Endometrium (tissue), 2 donors: ENCODE measurements around the gene NEK6.

Experiments used
- FAIRE-seq: peaks from 2 replicates; lab custom pipeline; 2012; peaks lifted over from hg19 to GRCh38; lab: Jason Lieb, UNC
- donor health status: control.
- donor health status: control.

The NEK6 gene

GRCh38 chr9:124279531-124280175 is 21.9 kb downstream of the NEK6 start:
- FAIRE-seq: no peak

DNA sequence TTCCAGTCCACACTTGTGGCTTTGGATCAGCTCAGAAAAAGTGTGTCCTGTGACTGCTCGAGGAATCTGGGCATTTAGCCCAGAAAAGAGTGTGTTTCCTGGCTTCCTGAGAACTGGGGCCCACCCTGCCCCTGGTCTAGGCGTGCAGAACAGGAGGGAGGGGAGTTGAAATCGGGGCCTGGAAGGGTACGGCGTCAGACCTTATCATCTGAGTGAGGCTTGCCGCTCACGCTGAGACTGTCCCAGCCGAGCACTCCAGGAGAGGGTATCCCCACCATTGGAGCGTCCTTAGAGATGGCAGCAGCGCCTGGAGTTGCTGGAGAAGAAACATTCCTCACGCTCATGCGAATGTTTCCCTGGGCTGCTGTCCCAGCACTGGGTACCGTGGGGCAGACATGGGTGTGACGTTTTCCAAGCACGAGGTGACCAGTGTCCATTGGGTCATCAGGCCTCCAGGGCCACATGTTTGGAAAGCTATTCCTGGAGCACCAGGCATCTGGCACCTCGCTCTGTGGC is 22.5 kb downstream of the NEK6 start:
- no peak for FAIRE-seq

- FAIRE-seq: no peak
These were observed 24.2 kb downstream of the NEK6 start for GRCh38 chr9:124281931-124282371.

GRCh38 chr9:124282442-124283227 is 24.9 kb downstream of the NEK6 start:
- FAIRE-seq: no peak

GRCh38 chr9:124283228-124283814 is 25.6 kb downstream of the NEK6 start:
- no peak for FAIRE-seq

- FAIRE-seq: no peak
These were observed 26.6 kb downstream of the NEK6 start for GRCh38 chr9:124284237-124284831.

DNA sequence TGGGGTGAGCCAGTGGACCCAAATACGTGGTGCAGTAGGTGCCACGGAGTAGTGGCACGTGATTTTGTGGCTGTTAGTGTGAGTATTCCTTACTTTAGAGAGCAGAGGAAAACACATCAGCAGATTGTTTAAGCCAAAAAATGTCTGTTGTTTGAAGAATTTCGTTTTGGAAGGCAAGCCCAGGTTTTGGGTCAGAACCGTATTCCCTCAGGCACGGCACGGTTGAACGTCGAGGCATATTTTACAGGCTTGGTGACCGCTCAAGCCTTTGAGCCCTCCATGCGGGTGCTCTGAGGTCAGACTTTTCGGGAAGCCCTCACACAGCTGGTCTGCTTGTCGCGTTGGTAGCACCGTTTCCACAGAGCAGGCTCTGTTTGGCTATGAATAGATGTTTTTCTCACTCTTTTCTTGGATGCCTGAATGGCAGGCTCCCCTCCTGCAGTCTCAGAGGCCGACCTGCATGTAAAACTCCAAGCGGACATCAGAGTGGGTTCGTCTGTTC is 27.2 kb downstream of the NEK6 start:
- FAIRE-seq: no peak

DNA sequence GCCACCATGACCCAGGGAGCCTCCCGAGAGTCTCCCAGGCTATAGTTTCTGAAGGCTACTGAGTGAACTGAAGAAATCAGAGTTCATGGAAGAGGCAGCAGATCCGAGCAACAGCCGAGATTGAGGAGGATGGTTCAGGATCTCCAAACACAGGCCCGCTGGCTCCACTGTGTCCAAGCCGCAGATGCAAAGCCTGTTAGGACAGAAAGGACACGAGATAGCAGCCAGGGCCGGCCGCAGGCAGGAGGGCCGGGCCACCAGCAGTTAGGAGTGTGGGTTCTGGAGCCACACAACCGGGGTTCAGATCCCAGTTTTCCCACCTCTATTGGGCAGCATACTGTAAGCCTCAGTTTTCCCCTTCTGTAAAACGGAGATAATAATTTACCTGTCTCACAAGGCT is 27.7 kb downstream of the NEK6 start:
- FAIRE-seq: no peak

DNA sequence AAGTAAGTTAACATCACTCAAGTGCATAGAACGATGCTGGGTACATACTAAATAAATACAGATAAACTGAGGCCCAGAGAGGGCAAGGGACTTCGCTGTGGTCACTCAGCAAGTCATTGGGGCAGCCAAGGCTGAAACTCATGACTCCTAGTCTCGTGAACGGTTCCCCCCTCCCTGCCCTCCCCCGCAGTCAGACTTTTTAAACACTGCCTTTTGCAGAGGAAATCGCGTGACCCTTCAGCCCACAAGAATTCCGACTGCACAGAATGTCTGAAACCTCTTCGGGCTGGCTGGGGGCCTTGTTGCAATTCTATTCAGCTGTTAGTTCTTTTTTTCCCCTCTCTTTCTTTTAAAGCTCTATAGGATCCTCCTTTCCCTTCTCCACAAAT is 28.1 kb downstream of the NEK6 start:
- FAIRE-seq: no peak

GRCh38 chr9:124286292-124286931 is 28.7 kb downstream of the NEK6 start:
- no peak for FAIRE-seq

- no peak for FAIRE-seq
These were observed 32.4 kb downstream of the NEK6 start for GRCh38 chr9:124290053-124290591.

DNA sequence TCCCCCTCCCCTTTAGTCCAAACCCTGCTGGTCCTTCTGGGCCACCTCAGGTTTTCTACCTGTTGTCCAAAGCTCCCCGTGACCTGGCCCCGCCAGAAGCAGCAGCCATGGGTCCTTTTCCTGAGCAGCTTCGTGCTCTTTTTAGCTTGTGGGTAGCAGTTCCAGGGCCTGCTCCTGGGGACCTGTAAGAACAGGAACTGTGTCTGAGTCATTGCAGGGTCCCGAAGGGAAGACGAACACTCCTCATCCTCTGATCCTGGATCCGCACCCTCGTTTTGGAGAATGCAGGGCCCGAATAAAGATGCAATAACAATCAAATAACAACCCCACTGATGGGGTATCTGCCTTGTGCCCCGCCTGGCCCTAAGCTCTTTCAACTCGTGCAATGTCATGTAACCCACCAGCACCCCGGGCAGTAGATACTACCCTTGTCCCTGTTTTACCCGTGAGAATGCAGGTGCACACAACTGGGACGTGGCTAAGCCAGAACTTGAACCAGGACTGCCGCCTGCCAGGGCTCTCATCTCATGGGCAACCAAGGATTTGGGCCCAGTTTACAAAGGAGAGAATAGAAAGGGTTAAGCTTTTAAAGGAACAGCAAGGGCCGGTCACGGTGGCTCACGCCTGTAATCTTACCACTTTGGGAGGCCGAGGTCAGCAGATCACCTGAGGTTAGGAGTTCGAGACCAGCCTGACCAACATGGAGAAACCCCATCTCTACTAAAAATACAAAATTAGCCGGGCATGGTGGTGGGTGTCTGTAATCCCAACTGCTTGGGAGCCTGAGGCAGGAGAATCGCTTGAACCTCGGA is 33.2 kb downstream of the NEK6 start:
- no peak for FAIRE-seq

DNA sequence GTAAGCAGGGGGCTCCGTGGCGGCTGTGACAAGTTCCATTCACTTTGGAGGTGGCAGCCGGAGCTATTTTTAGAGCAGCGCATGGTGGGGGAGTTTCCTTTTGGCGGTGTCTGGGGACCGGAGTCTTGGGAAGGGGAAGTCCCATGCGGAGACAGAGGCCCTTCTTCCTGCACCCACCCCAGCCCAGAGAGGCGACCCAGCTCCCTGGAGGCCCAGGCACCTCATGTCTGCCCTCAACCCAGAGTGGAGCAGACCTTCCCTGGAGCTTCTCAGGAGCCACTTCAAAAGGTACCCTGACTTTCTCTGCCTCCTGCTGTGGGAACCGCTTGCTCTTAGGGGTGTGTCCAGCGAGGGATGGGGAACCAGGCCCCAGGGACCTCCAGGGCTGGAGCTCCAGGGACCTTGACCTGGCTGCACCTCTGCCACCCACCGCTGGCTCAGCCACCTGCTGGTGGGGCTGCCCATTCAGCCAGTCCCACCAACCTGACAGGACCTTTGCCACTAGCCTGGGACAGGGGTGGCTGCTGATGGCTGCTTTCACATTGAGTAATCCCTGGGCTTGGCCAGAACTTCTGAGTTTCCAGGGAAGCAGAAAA is 34.1 kb downstream of the NEK6 start:
- no peak for FAIRE-seq

DNA sequence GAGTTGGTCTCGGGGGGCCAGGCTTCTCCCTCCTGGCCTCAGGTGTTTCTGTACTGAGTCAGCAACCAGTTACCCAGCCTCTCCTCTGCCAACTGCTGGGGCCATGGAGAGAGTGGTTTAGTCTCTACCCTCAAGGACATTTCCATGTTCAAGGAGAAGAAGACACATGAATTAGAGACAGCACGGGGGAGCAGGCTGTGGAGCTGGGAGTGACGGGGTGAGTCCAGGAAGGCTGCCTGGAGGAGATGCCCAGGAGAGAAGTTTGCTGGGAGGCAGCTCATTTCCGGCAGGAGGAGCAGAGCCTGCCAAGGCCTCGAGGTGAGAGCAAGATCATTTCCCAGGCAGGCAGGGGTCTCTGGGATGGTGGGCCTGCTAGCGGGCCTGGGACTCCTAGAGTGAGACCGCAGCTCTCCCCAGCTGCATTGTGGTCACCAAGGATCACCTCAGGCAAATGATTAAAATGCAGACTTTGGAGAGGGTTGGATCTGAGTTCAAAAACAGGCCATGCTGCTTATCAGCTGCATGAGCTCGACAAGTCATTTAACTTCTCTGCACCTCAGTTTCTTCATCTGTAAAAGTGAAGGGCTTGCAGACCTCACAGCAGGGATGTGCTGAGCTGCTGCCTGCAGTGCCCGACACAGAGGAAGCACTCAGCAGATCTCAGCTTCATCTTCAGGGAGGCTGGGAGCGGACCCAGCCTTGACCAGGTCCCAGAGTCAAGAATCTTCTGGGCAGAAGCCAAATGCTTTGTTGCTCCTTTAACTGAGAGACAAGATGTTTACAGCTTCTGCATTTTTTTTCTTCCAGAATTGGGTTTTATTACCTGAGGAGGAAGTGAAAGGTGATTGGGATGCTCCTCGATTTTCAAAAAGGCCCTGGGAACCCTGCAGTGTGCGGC is 35.2 kb downstream of the NEK6 start:
- FAIRE-seq: no peak

GRCh38 chr9:124293718-124294506 is 36.2 kb downstream of the NEK6 start:
- FAIRE-seq: no peak

DNA sequence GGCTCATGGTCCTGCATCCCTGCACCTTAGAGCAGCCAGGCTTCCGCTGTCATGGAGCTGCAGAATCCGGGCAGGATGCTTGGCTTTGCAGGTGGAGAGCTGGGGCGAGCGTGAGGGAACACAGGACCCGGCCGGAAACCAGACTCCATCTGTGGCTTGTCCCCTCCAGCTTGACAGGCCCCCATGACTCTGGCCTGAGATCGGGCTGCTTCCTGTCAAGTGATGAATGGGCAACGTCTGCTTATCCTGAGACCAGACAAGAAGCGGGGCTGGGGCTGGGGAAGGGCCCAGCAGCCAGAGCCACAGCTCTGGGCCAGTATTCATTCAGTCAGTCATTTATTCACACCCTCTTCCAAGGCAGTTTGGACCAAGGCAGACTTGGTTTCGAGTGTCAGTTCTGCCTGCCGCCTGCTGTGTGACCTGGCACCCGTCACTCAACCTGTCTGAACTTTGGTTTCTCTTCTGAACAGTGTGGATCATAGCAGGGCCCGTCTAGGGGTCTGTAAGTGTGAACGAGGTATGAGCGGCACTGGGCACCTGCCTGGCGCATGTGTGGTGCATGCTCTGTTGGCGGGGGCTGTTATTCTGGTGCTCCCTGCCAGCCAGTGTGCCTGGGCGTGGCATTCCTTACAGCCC is 37.5 kb downstream of the NEK6 start:
- no peak for FAIRE-seq

DNA sequence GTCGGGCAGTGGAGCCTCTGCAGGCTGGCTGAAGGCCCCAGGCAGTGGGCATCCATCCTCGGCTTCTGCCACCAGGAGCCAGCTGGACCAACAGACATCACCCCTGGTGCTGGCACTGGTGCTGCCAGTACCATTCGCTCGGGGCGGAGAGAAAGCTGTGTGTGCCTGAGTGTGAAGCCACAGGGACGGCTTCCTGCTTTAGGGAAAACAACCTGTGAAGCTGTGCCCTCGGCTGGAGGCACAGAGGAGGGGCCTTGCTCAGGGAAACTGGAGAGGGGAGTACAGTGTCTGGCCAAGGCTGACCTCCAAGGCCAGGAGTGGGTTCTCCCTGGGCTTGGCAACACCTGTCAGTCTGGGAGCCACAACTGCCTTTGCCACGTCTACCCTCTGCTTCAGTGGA is 38.3 kb downstream of the NEK6 start:
- no peak for FAIRE-seq
